HL-60 (cell line): ENCODE data around the gene PIGC.

ENCODE experiments used
- DNase-seq, 2 experiments: peaks; one replicate each; pipeline ENCODE4 v3.0.0-alpha.2; 2010 to 2020; ENCODE audit warnings: low read depth in 1 of 2, low spot score in 1 of 2
- H3K27ac ChIP-seq: fragments of 250-450 bp; sonication (Bioruptor Pico); replicated peaks from 2 replicates; pipeline ENCODE4 v1.5.1; 2020; ENCODE audit warnings: mild to moderate bottlenecking, moderate library complexity
- H3K27me3 ChIP-seq: fragments of 250-450 bp; sonication (Bioruptor Pico); 2 replicates; pipeline ENCODE4 v1.5.1; 2021; ENCODE audit warnings: mild to moderate bottlenecking, moderate library complexity; ENCODE audit not compliant: insufficient read depth, poor library complexity, severe bottlenecking
- H3K4me3 ChIP-seq: replicated peaks from 2 replicates; pipeline ENCODE4 v1.5.1; 2011; ENCODE audit warnings: mild to moderate bottlenecking, control low read depth, low read length; ENCODE audit not compliant: insufficient read depth
- CTCF ChIP-seq: IDR thresholded peaks from one replicate; pipeline ENCODE4 v1.5.1; 2011; ENCODE audit warnings: low read length, control low read depth, inconsistent platforms; ENCODE audit not compliant: insufficient read depth
- GABPA ChIP-seq: IDR thresholded peaks from 2 replicates; pipeline ENCODE4 v1.6.1; 2012; ENCODE audit warnings: low read depth
- POLR2AphosphoS5 ChIP-seq: IDR thresholded peaks from 2 replicates; pipeline ENCODE4 v1.6.1; 2012; ENCODE audit warnings: low read depth
- REST ChIP-seq: IDR thresholded peaks from 2 replicates; pipeline ENCODE4 v1.6.1; 2012; ENCODE audit warnings: low read depth; ENCODE audit not compliant: insufficient replicate concordance
- SPI1 ChIP-seq: IDR thresholded peaks from 2 replicates; pipeline ENCODE4 v1.6.1; 2012; ENCODE audit warnings: low read depth, mild to moderate bottlenecking, borderline replicate concordance

The PIGC gene

GRCh38 chr1:172398193-172398592, 45.7 kb downstream of the PIGC start:
- no peaks in the 10 kb centered on the region for H3K27me3 ChIP-seq
- no peak overlapping the region for H3K4me3 ChIP-seq
- no peak for TF ChIP-seq SPI1
- TF ChIP-seq REST, result no peak
- no peak for DNase-seq
- no peak overlapping the region for H3K27ac ChIP-seq

GRCh38 chr1:172397633-172398032, 46.2 kb downstream of the PIGC start:
- H3K27me3 ChIP-seq, result no peaks in the 10 kb centered on the region
- DNase-seq, result no peak
- no peak overlapping the region for H3K27ac ChIP-seq
- TF ChIP-seq SPI1 (no peak), GABPA (no peak), POLR2AphosphoS5 (no peak), CTCF (no peak), REST (no peak)
- H3K4me3 ChIP-seq, result no peak overlapping the region

GRCh38 chr1:172397221-172397620, 46.6 kb downstream of the PIGC start:
- Histone ChIP-seq H3K4me3 (no peak overlapping the region), H3K27ac (no peak overlapping the region), H3K27me3 (no peaks in the 10 kb centered on the region)
- TF ChIP-seq GABPA, result no peak
- TF ChIP-seq REST, result no peak
- no peak for TF ChIP-seq POLR2AphosphoS5
- TF ChIP-seq SPI1, result no peak
- no peak for TF ChIP-seq CTCF
- no peak for DNase-seq

GRCh38 chr1:172395576-172395975, 48.3 kb downstream of the PIGC start:
- H3K4me3 ChIP-seq, result no peak overlapping the region
- H3K27me3 ChIP-seq, result no peaks in the 10 kb centered on the region
- no peak for TF ChIP-seq GABPA
- TF ChIP-seq POLR2AphosphoS5, result no peak
- TF ChIP-seq SPI1, result no peak
- no peak for TF ChIP-seq REST
- TF ChIP-seq CTCF, result no peak
- H3K27ac ChIP-seq, result no peak overlapping the region
- DNase-seq, result no peak
